GM12878 (cell line): ENCODE results near the gene TNFSF9. TPM values are rescaled to one million over a fixed set of nuclear protein-coding genes. Genes with fewer than 3 reads are reported as not detected.

Experiments
- ATAC-seq: fragments of 200-7000 bp; cut with Tn5 transposase; 3 replicates; pipeline ENCODE4 v1.9.1; 2020; ENCODE audit warnings: mild to moderate bottlenecking, moderate library complexity
- BruUV-seq: library from RNA; stranded (reverse); fragments of 400-500 nt; replicated peaks from 2 replicates; lab custom pipeline; 2021; lab: Mats Ljungman, UMichigan
- CTCF ChIA-PET: fragments of 300-600 bp; sonication (Branson Sonifier 250); formaldehyde crosslinking; extraction: SDS; loops from one replicate; lab custom pipeline; 2021; ENCODE audit warnings: inconsistent platforms; lab: Yijun Ruan, JAX
- POLR2A ChIA-PET: fragments of 350-600 bp; formaldehyde crosslinking; extraction: SDS; loops from one replicate; lab custom pipeline; 2021; ENCODE audit warnings: inconsistent platforms; lab: Charles Lee
- RAD21 ChIA-PET: fragments of 300-600 bp; sonication (Branson Sonifier 250); formaldehyde crosslinking; loops from one replicate; lab custom pipeline; 2023; ENCODE audit warnings: antibody characterized with exemption; ENCODE audit not compliant: unreplicated experiment; lab: Charles Lee
- SMC1A ChIA-PET: fragments of 300-600 bp; sonication (Branson Sonifier 250); formaldehyde crosslinking; loops from one replicate; lab custom pipeline; 2023; ENCODE audit not compliant: unreplicated experiment, uncharacterized antibody; lab: Charles Lee
- DNase-seq: peaks from one replicate; pipeline ENCODE4 v3.0.0-alpha.2; 2011; ENCODE audit warnings: low read depth, low spot score
- FAIRE-seq: peaks from 3 replicates; lab custom pipeline; 2011; peaks lifted over from hg19 to GRCh38; lab: Jason Lieb, UNC
- H2AFZ ChIP-seq: 2 replicates; pipeline ENCODE4 v1.6.0; 2011; ENCODE audit warnings: low read depth, low read length, control low read depth; ENCODE audit not compliant: control insufficient read depth
- H3K27ac ChIP-seq: 2 replicates; pipeline ENCODE4 v1.5.1; 2011; ENCODE audit warnings: control low read depth; ENCODE audit not compliant: control insufficient read depth, insufficient read depth
- H3K27me3 ChIP-seq, 2 experiments: replicated peaks in 1 of 2; 2 replicates each; pipeline versions ENCODE4 v1.6.0 to v1.6.1; 2011; ENCODE audit warnings: low read length in 1 of 2; ENCODE audit not compliant: control insufficient read depth in 2 of 2, insufficient read depth in 2 of 2
- H3K36me3 ChIP-seq, 2 experiments: 2 replicates each; pipeline ENCODE4 v1.5.1; 2011; ENCODE audit warnings: low read length in 1 of 2; ENCODE audit not compliant: control insufficient read depth in 2 of 2, insufficient read depth in 2 of 2
- H3K4me1 ChIP-seq: 2 replicates; pipeline ENCODE4 v1.6.1; 2011; ENCODE audit warnings: mild to moderate bottlenecking, low read length, moderate library complexity, mixed read lengths; ENCODE audit not compliant: control insufficient read depth, insufficient read depth
- H3K4me2 ChIP-seq: 2 replicates; pipeline ENCODE4 v1.6.0; 2011; ENCODE audit warnings: control low read depth; ENCODE audit not compliant: control insufficient read depth, insufficient read depth
- H3K4me3 ChIP-seq: fragments of 200-600 bp; sonication (generic); 2 replicates; pipeline ENCODE4 v1.5.1; 2016
- H3K79me2 ChIP-seq: 2 replicates; pipeline ENCODE4 v1.6.0; 2011; ENCODE audit warnings: low read length; ENCODE audit not compliant: control insufficient read depth, insufficient read depth
- H3K9ac ChIP-seq: 2 replicates; pipeline ENCODE4 v1.8.0; 2011; ENCODE audit warnings: low read length, control low read depth, mixed read lengths; ENCODE audit not compliant: control insufficient read depth, insufficient read depth
- H3K9me3 ChIP-seq: replicated peaks from 3 replicates; pipeline ENCODE4 v1.5.1; 2011; ENCODE audit warnings: mild to moderate bottlenecking, low read length; ENCODE audit not compliant: control insufficient read depth, insufficient read depth
- H4K20me1 ChIP-seq: 2 replicates; pipeline ENCODE4 v1.6.0; 2011; ENCODE audit not compliant: control insufficient read depth, insufficient read depth
- BACH1 ChIP-seq: fragments of 450-650 bp; IDR thresholded peaks from 2 replicates; pipeline ENCODE4 v1.6.1; 2017; ENCODE audit warnings: mild to moderate bottlenecking, borderline replicate concordance
- BCL11A ChIP-seq: IDR thresholded peaks from 2 replicates; pipeline ENCODE4 v1.6.1; 2011; ENCODE audit warnings: low read depth, low read length
- DPF2 ChIP-seq: fragments of 450-650 bp; IDR thresholded peaks from 2 replicates; pipeline ENCODE4 v1.6.1; 2017; ENCODE audit warnings: mild to moderate bottlenecking
- GATAD2B ChIP-seq: fragments of 450-650 bp; conservative IDR thresholded peaks from 2 replicates; pipeline ENCODE4 v1.6.1; 2017; ENCODE audit warnings: low read depth, mild to moderate bottlenecking, moderate library complexity
- HDAC6 ChIP-seq: fragments of 200-600 bp; sonication (generic); IDR thresholded peaks from one replicate; pipeline ENCODE4 v1.8.0; 2017; ENCODE audit warnings: antibody characterized with exemption; ENCODE audit not compliant: unreplicated experiment
- JUNB ChIP-seq: IDR thresholded peaks from 2 replicates; pipeline ENCODE4 v1.6.1; 2016; ENCODE audit warnings: antibody characterized with exemption, mild to moderate bottlenecking
- LARP7 ChIP-seq: fragments of 450-650 bp; IDR thresholded peaks from 2 replicates; pipeline ENCODE4 v1.6.1; 2017; ENCODE audit warnings: mild to moderate bottlenecking
- PAX5 ChIP-seq: IDR thresholded peaks from 2 replicates; pipeline ENCODE4 v1.6.1; 2011; ENCODE audit warnings: low read depth, low read length, borderline replicate concordance
- PAX8 ChIP-seq: fragments of 450-650 bp; IDR thresholded peaks from 2 replicates; pipeline ENCODE4 v1.6.1; 2017; ENCODE audit warnings: mild to moderate bottlenecking, moderate library complexity
- POLR2AphosphoS5 ChIP-seq: IDR thresholded peaks from 2 replicates; pipeline ENCODE4 v1.6.1; 2011; ENCODE audit warnings: mild to moderate bottlenecking, low read length, inconsistent platforms
- SMAD1 ChIP-seq: fragments of 450-650 bp; IDR thresholded peaks from 2 replicates; pipeline ENCODE4 v1.6.1; 2018; ENCODE audit warnings: mild to moderate bottlenecking, low read depth; ENCODE audit not compliant: partially characterized antibody
- SP1 ChIP-seq: IDR thresholded peaks from one replicate; pipeline ENCODE4 v1.6.1; 2011; ENCODE audit warnings: low read depth, low read length
- SREBF1 ChIP-seq: IDR thresholded peaks from 2 replicates; pipeline ENCODE4 v1.6.1; 2012; ENCODE audit warnings: mild to moderate bottlenecking, low read length
- STAT3 ChIP-seq: IDR thresholded peaks from 2 replicates; pipeline ENCODE4 v1.6.1; 2011; ENCODE audit warnings: low read depth, low read length, improper control_type of control experiment
- TAF1 ChIP-seq: IDR thresholded peaks from 2 replicates; pipeline ENCODE4 v1.6.1; 2011; ENCODE audit warnings: mild to moderate bottlenecking, low read depth, low read length, borderline replicate concordance
- WRNIP1 ChIP-seq: IDR thresholded peaks from 2 replicates; pipeline ENCODE4 v1.6.1; 2011; ENCODE audit warnings: low read depth, low read length, improper control_type of control experiment, borderline replicate concordance
- ZNF207 ChIP-seq: fragments of 450-650 bp; IDR thresholded peaks from 2 replicates; pipeline ENCODE4 v1.6.1; 2014; ENCODE audit warnings: antibody characterized with exemption, mild to moderate bottlenecking, borderline replicate concordance
- ZSCAN29 ChIP-seq: fragments of 450-650 bp; IDR thresholded peaks from 2 replicates; pipeline ENCODE4 v1.6.1; 2017; ENCODE audit warnings: mild to moderate bottlenecking, moderate library complexity
- WGBS: methylation state at CpG from one replicate; pipeline ENCODE4 v1.1.6; 2016; ENCODE audit warnings: low lambda C conversion rate; ENCODE audit not compliant: insufficient replicate concordance, insufficient coverage; ENCODE audit errors: missing lambda C conversion rate; 5-methylcytosine and 5-hydroxymethylcytosine counted together
- in situ Hi-C: fragments of 300-500 bp; cut with MboI; formaldehyde crosslinking; loops from 9 replicates; pipeline ENCODE4 v1.14.3; 2018; ENCODE audit warnings: mixed read lengths
- intact Hi-C: fragments of 100-400 bp; cut with micrococcal nuclease; formaldehyde crosslinking; loops from one replicate; pipeline ENCODE4 v1.14.2; 2022; ENCODE audit not compliant: unreplicated experiment
- polyA plus RNA-seq, 11 experiments: library from polyadenylated mRNA; depleted of rRNA in 4 of 11; unstranded in 6 of 11; stranded (reverse) in 5 of 11; fragments of >200 nt; fragmentation: Nextera tagmentation in 4 of 11; fragmentation: Illumina TruSeq in 1 of 11; extraction: Ambion mirVana in 4 of 11; extraction: Trizol in 1 of 11; gene quantifications; 1 replicate in 1 of 11; 2 replicates in 10 of 11; pipeline versions ENCODE4 v1.2.1 to v1.2.3, GENCODE V29; 2011 to 2016; ENCODE audit warnings: inconsistent platforms in 2 of 11, missing spikeins in 2 of 11, low read depth in 1 of 11
- total RNA-seq, 4 experiments: library from RNA; depleted of rRNA in 3 of 4; stranded (reverse); fragments of >200 nt in 3 of 4; fragmentation: Illumina TruSeq in 1 of 4; extraction: Trizol in 1 of 4; gene quantifications; 2 replicates each; pipeline versions ENCODE4 v1.2.1 to v1.2.3, GENCODE V29; 2013 to 2021
- TF ChIP-seq, protein P1 (sequence below): IDR thresholded peaks from 2 replicates; pipeline ENCODE4 v1.6.1; 2012; ENCODE audit warnings: low read depth, low read length, improper control_type of control experiment
- TF ChIP-seq, protein P2 (sequence below): fragments of 450-650 bp; IDR thresholded peaks from 2 replicates; pipeline ENCODE4 v1.6.1; 2017; ENCODE audit warnings: antibody characterized with exemption, mild to moderate bottlenecking, moderate library complexity

The TNFSF9 gene
- total and polyA plus RNA-seq, 10 of the 15 experiments (the other 5 are each of a cell fraction or from before 2014, with no cell fraction given) = 6.2 to 75.3 (median 22.1) TPM

DNA sequence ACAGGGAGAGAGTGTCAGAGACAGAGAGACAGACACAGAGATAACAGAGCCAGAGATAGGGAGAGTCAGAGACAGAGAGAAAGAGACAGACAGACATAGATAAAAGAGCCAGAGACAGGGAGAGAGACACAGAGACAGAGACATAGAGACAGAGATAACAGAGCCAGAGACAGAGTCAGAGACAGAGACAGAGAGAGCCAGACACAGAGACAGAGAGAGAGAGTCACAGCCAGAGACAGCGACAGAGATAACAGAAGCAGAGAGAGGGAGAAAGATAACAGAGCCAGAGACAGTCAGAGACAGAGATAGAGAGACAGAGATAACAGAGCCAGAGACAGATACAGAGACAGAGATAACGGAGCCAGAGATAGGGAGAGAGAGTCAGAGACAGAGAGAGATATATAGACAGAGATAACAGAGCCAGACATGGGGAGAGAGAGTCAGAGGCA is 865 bp upstream of the TNFSF9 start (continued):
- TF ChIP-seq, protein P1, sequence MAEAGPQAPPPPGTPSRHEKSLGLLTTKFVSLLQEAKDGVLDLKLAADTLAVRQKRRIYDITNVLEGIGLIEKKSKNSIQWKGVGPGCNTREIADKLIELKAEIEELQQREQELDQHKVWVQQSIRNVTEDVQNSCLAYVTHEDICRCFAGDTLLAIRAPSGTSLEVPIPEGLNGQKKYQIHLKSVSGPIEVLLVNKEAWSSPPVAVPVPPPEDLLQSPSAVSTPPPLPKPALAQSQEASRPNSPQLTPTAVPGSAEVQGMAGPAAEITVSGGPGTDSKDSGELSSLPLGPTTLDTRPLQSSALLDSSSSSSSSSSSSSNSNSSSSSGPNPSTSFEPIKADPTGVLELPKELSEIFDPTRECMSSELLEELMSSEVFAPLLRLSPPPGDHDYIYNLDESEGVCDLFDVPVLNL = no peak
- TF ChIP-seq WRNIP1 (no peak), PAX8 (no peak), SP1 (no peak)

DNA sequence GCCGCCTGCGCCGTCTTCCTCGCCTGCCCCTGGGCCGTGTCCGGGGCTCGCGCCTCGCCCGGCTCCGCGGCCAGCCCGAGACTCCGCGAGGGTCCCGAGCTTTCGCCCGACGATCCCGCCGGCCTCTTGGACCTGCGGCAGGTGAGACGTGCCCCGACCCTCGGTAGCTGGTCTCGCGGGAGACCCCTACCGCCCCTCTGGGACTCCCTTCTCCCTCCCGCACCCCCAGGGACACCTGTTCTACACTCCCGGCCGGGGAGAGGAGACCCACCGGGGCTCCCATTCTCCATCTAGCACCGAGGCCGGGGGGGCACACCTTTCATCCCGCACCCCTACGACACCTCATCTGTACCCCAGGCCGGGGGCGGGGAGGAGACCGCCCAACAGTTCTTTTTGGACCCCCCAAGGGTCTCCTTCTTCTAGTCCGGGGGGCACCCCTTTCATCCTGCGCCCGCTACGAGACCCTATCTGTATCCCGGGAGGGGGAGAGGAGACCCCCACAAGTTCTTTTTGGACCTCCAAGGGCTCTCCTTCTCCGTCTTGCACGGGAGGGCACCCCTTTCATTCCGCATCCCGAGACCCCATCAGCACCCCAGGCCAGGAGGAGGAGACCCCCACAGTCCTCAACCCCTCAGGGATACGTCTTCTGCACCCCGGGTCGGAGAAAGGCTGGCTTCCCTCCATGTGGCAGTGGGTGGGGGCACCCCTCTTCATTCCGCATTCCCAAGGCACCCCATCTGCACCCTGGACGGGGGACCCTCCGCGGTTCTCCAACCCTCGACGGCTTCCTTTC is 533 bp downstream of the TNFSF9 start:
- Histone ChIP-seq H3K27me3 (no peaks in the 10 kb centered on the region), H2AFZ (no peak overlapping the region), H3K9me3 (no peaks in the 10 kb centered on the region; the same call in 2 of the 3 replicates), H3K36me3 (peaks cover 0 to 8% of the 10 kb centered on the region in 2 experiments; a peak in 2 of 4 replicates), H3K79me2 (peaks cover 63% of the 10 kb centered on the region), H3K4me3 (peak overlapping the region; percentile 99), H3K9ac (peak overlapping the region; percentile 99), H4K20me1 (no peaks in the 10 kb centered on the region), H3K4me1 (peaks cover 37% of the 10 kb centered on the region), H3K4me2 (peak overlapping the region; percentile 60), H3K27ac (peak overlapping the region; percentile 83)
- no TSS peak for BruUV-seq
- DNase-seq (no peak), ATAC-seq (no peak), FAIRE-seq (no peak)
- ChIA-PET POLR2A (interaction anchor here (0.5 to 2.4 kb wide), 22 partner anchors 9 to 205 kb away, joined by 3 to 23 read pairs (median 5); partner anchors contain the start of gene CD70), CTCF (interaction anchor here (1.0 to 1.9 kb wide), 4 partner anchors 13 to 222 kb away, joined by 3 to 10 read pairs (median 4); no protein-coding TSS in a partner anchor), SMC1A (interaction anchor here (0.8 to 1.5 kb wide), 7 partner anchors 9 to 99 kb away, joined by 3 to 8 read pairs (median 5); no protein-coding TSS in a partner anchor), RAD21 (interaction anchor here (0.9 to 1.6 kb wide), 9 partner anchors 9 to 332 kb away, joined by 3 to 16 read pairs (median 6); no protein-coding TSS in a partner anchor)
- in situ Hi-C loops = no loop called here
- intact Hi-C loops = no loop called here
- WGBS = under 1% methylated on average over 52 of the region's 57 CpGs
- peak; percentile 23 for TF ChIP-seq SMAD1
- no peak for TF ChIP-seq PAX5
- no peak for TF ChIP-seq JUNB
- 0 out of 2 replicates have a peak, but pooled peaks have one; percentile 7 for TF ChIP-seq BACH1
- peak; percentile 78; the same call in 1 of the 2 replicates for TF ChIP-seq ZNF207
- TF ChIP-seq HDAC6 = peak; percentile 75
- no peak for TF ChIP-seq BCL11A
- no peak for TF ChIP-seq SREBF1
- no peak for TF ChIP-seq TAF1
- no peak for TF ChIP-seq ZSCAN29
- peak; percentile 100 for TF ChIP-seq LARP7
- TF ChIP-seq DPF2 = peak; percentile 14; the same call in 1 of the 2 replicates
- peak; percentile 83 for TF ChIP-seq POLR2AphosphoS5
- peak; percentile 89; the same call in 1 of the 2 replicates for TF ChIP-seq GATAD2B
- TF ChIP-seq STAT3 = no peak
- TF ChIP-seq, protein P2, sequence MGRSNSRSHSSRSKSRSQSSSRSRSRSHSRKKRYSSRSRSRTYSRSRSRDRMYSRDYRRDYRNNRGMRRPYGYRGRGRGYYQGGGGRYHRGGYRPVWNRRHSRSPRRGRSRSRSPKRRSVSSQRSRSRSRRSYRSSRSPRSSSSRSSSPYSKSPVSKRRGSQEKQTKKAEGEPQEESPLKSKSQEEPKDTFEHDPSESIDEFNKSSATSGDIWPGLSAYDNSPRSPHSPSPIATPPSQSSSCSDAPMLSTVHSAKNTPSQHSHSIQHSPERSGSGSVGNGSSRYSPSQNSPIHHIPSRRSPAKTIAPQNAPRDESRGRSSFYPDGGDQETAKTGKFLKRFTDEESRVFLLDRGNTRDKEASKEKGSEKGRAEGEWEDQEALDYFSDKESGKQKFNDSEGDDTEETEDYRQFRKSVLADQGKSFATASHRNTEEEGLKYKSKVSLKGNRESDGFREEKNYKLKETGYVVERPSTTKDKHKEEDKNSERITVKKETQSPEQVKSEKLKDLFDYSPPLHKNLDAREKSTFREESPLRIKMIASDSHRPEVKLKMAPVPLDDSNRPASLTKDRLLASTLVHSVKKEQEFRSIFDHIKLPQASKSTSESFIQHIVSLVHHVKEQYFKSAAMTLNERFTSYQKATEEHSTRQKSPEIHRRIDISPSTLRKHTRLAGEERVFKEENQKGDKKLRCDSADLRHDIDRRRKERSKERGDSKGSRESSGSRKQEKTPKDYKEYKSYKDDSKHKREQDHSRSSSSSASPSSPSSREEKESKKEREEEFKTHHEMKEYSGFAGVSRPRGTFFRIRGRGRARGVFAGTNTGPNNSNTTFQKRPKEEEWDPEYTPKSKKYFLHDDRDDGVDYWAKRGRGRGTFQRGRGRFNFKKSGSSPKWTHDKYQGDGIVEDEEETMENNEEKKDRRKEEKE = no peak
